GM21619 (cell line): ENCODE data around the gene CACNB2.

Source experiments
- ATAC-seq: cut with Tn5 transposase; IDR thresholded peaks from one replicate; pipeline ENCODE4 v1.9.1; 2021; ENCODE audit not compliant: unreplicated experiment

Gene CACNB2

GRCh38 chr10:18498998-18499397 is 358.8 kb downstream of the CACNB2 start:
- ATAC-seq: no peak

GRCh38 chr10:18500576-18500975 is 360.4 kb downstream of the CACNB2 start:
- ATAC-seq: no peak

- peak; percentile 97 for ATAC-seq
Measured at GRCh38 chr10:18501198-18501597, 361.0 kb downstream of the CACNB2 start.

GRCh38 chr10:18501629-18502028 is 361.4 kb downstream of the CACNB2 start:
- no peak for ATAC-seq

GRCh38 chr10:18504161-18504560 is 363.9 kb downstream of the CACNB2 start:
- ATAC-seq: no peak

GRCh38 chr10:18505456-18506118 is 365.4 kb downstream of the CACNB2 start:
- no peak for ATAC-seq

- no peak for ATAC-seq
Measured at GRCh38 chr10:18508587-18508986, 368.4 kb downstream of the CACNB2 start.

GRCh38 chr10:18514537-18514936 is 374.3 kb downstream of the CACNB2 start:
- ATAC-seq: no peak

- no peak for ATAC-seq
Measured at GRCh38 chr10:18516851-18517250, 376.6 kb downstream of the CACNB2 start.

GRCh38 chr10:18523025-18523424 is 382.8 kb downstream of the CACNB2 start:
- no peak for ATAC-seq

GRCh38 chr10:18523858-18524257 is 383.6 kb downstream of the CACNB2 start:
- no peak for ATAC-seq

GRCh38 chr10:18527687-18528086 is 387.5 kb downstream of the CACNB2 start:
- ATAC-seq: no peak

GRCh38 chr10:18528292-18528691 is 388.1 kb downstream of the CACNB2 start:
- ATAC-seq: no peak

GRCh38 chr10:18532881-18533535 is 392.8 kb downstream of the CACNB2 start:
- ATAC-seq: no peak

GRCh38 chr10:18533896-18534295 is 393.7 kb downstream of the CACNB2 start:
- ATAC-seq: no peak

GRCh38 chr10:18539335-18539734 is 399.1 kb downstream of the CACNB2 start:
- no peak for ATAC-seq

GRCh38 chr10:18540195-18540594 is 400.0 kb downstream of the CACNB2 start:
- ATAC-seq: no peak

- ATAC-seq: no peak
Measured at GRCh38 chr10:18542832-18543231, 402.6 kb downstream of the CACNB2 start.

- ATAC-seq: no peak
Measured at GRCh38 chr10:18545621-18546305, 405.5 kb downstream of the CACNB2 start.

GRCh38 chr10:18549105-18549504 is 408.9 kb downstream of the CACNB2 start:
- ATAC-seq: no peak

- ATAC-seq: no peak
Measured at GRCh38 chr10:18551473-18551872, 411.2 kb downstream of the CACNB2 start.

GRCh38 chr10:18554479-18554878 is 414.3 kb downstream of the CACNB2 start:
- ATAC-seq: no peak
